ENCODE data around the gene EDDM3A.
"Not testable (repeated sequence)": the region's sequence is repeated elsewhere in the genome, so short reads cannot be mapped to it uniquely, and the experiment has no call there.

Gene EDDM3A

DNA sequence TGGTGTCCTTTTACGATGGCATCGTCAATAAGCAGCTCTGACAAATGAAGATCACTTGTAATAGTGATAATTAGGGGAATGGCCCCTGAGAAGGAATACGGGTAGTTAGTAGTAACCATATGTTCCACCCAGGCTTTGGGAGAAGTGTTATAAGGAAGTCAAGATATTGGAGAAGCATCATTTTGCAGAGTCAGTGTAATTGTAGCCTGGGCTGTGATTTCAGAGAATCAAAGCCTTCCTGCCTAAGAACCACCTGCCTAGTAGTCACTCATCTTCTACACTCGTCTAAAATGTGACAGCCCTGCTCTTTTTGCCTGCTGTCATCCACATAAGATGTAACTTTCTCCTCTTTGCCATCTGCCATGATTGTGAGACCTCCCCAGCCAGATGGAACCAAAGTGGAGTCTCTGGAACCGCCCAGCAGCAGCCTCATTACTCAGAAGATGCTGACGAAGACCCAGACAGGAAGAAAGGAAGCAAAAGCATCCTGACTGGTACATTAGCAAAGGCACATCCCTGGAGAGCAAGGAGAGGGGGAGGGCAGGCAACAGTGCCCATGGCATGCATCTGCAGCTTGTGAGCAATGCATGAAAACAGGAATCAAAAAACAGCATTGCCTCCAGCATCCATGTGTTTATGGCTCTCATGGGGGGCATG lies 12.6 kb upstream of the EDDM3A start:
- in situ Hi-C loops (cut with HindIII; ENCODE audit: low sequenced_read_pairs) = no loop called here

DNA sequence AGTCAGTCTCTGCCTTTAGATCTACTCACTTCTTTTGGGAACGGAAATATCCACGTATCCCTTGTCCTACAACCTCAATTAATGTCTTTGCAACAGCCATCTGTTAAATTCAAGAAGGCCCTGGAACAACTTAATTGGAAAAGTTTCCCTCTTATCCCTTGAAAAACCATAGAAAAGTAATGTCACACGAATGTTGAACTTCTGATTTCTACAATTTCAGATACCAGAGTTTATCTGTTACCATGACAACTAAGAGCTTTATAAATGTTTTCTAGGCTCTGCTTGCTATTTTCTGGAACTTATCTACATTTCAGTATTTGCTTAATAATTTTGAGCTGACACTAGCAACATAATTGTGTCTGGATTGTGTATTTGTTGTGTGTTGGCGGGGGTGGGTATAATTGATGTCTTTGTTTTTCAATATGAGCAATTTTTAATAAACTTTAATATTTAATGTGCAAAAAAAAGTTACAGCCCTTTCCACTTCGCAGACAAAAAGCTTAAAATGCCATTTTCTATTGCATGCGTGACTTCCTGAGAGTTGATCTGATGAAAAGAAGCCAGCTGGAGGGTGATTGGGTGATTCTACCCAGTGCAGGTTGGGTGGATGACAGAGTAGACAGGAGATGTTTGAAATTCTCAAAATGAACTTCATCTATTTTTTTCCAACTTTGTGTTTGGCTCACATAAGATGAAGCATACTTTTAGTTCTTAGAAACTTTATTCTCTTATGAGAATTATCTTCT lies 11.8 kb upstream of the EDDM3A start:
- in situ Hi-C loops (cut with HindIII; ENCODE audit: low sequenced_read_pairs) = no loop called here

- in situ Hi-C loops (cut with HindIII; ENCODE audit: low sequenced_read_pairs) = no loop called here
Measured at GRCh38 chr14:20734430-20734806, 11.3 kb upstream of the EDDM3A start.

DNA sequence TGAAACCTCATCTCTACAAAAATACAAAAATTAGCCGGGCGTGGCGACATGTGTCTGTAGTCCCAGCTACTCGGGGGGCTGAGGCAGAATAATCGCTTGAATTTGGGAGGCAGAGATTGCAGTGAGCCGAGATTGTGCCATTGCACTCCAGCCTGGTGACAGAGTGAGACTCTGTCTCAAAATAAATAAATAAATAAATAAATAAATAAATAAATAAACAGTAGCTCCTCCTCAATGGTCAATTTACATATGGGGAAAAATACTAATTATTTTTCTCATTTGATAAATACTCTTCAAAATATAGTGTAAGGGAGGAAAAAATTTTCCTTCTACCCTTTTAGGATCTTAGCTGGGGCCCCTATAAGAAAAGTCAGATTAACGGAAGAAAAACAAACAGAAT lies 7.4 kb upstream of the EDDM3A start:
- in situ Hi-C loops (cut with HindIII; ENCODE audit: low sequenced_read_pairs) = not testable (repeated sequence)

DNA sequence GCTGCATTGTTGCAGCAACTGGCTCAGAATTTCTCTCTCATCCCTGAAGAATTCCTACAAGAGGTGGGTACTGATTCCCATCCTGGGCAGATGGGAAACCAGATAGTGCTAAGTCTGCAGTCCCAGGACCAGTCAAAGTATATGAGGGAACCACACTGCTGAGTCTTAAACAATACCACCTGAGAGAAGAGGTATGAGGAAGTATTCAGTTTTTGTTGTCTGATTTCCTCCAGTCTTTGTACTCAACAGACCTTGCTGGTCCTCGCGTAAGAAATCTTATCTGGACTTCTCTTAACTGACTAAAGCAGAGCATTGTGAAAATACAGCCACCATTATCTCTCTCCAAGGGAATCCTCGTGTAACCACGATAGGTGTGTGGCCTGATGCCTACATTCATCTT lies 3.6 kb upstream of the EDDM3A start:
- in situ Hi-C loops (cut with HindIII; ENCODE audit: low sequenced_read_pairs) = no loop called here

- in situ Hi-C loops (cut with HindIII; ENCODE audit: low sequenced_read_pairs) = no loop called here
Measured at GRCh38 chr14:20743556-20743955, 2.1 kb upstream of the EDDM3A start.

DNA sequence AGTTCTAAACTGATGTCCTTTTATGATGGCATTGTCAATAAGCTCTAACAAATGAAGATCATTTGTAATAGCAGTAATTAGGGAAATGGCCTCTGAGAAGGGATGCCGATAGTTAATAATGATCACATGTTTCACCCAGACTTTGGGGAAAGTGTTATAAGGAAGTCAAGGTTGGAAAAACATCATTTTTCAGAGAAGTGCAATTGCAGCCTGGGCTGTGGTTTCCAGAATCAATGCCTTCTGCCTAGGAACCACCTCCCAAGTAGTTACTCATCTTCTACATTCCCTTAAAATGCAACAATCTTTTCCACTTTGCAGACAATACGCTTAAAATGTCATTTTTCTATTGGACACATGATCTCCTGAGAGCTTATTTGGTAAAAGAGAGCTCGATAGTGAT lies 879 bp downstream of the EDDM3A start:
- in situ Hi-C loops (cut with HindIII; ENCODE audit: low sequenced_read_pairs) = no loop called here

DNA sequence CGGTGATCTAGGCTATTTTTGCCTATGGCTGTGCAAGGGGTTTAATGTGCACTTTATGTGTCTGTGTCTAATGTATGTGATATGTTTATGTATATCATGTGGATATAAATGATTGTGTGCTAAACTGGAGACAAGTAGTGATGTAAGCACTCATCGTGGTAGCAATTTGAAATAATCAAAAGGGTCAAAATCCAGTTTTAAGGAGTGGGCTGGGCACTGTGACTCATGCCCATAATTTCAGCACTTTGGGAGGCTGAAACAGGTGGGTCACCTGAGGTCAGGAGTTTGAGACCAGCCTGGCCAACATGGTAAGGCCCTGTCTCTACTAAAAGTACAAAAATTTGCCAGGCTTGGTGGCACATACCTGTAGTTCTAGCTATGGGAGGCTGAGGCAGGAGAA lies 2.8 kb downstream of the EDDM3A start:
- in situ Hi-C loops (cut with HindIII; ENCODE audit: low sequenced_read_pairs) = no loop called here

DNA sequence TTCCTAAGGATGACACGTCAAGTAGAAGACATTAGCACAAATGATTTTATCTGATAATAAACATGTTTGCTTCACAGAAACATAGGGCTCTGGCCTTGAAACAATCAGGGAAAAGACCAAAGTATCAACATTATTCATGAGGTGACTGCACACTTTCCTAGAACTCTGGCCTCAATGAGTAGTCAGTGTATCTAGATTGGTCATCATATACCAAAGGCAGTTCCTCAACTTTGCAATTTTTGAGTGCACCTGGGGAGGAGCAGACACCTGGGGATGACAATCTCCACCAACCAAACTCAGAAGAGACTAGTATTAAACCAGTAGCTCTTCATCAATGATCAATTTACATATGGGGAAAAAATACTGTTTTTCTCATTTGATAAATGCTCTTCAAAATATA lies 4.5 kb downstream of the EDDM3A start:
- in situ Hi-C loops (cut with HindIII; ENCODE audit: low sequenced_read_pairs) = no loop called here

GRCh38 chr14:20751963-20752562 lies 6.4 kb downstream of the EDDM3A start:
- in situ Hi-C loops (cut with HindIII; ENCODE audit: low sequenced_read_pairs) = no loop called here

DNA sequence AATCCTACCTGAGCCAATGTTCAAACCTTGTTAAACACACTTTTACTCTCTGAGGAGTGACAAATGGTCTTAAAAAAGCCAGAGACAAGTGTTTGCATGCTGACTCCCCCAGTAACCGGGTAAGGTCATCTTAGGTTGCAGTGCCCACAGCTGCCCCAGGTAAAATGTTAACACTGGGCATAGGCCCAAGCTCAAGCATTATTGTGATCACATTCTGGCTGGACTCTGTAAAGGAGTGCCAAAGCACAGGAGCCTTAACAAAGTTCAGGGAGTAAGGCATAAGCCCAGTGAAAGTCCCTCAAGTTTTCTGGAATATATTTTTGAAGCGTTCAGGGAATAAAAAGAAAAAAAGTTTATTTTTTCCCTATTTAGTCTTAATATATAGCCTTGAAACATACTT lies 8.6 kb downstream of the EDDM3A start:
- in situ Hi-C loops (cut with HindIII; ENCODE audit: low sequenced_read_pairs) = no loop called here

DNA sequence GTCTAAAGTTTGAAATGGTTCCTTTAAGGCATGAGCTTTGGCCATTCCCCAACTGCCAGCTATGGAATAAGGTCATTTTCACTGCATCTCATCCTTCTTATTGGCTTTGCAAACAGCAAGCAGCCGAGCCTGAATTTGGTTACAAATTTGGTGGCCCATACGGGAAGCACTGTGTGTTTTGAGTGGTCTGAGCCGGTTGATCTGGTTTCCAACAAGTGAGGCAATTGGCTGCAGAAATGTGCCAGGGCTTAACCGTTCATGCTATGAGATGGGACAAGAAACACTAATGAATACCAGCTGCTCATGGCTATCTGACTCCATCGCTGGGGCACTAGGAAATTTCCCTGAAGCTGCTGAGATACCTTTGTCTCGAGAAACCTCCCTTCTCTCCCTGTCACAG lies 9.3 kb downstream of the EDDM3A start:
- in situ Hi-C loops (cut with HindIII; ENCODE audit: low sequenced_read_pairs) = no loop called here

DNA sequence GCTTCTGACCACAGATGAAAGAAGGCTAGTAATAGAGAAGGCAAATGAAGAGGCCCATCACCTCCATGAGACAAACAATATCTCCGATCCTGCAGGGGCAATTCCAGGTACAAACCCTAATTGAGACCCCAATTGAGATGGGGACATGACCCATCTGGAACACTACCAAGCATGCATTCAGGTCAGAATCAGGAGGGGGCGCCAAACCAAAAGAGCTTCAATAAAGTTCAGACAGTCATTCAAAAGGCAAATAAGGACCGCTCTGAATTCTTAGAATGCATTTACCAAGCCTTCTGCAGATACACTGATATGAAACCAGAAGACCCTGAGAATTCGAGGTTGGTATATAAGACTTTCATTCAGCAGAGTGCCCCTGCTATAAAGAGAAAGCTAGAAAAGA lies 12.3 kb downstream of the EDDM3A start:
- in situ Hi-C loops (cut with HindIII; ENCODE audit: low sequenced_read_pairs) = no loop called here

- in situ Hi-C loops (cut with HindIII; ENCODE audit: low sequenced_read_pairs) = not testable (repeated sequence)
Measured at GRCh38 chr14:20759465-20759864, 13.8 kb downstream of the EDDM3A start.

DNA sequence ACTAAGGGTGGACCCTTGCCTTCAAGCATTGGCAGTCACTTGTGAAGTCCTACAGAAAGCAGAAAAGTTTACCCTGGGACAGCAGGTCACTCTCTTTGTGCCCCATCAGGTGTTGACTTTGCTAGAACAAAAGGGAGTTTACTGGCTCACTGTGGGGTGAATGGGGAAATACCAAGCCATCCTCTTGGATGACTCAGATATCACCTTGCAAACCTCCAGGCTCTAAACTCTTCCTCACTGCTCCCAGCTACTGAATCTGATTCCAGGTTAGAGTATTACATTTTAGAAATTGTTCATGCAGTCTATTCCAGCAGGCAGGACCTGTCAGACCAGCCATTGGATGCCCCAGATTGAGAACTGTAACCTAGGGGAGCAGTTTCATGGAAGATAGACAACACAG lies 15.3 kb downstream of the EDDM3A start:
- in situ Hi-C loops (cut with HindIII; ENCODE audit: low sequenced_read_pairs) = loop anchor here (5.0 kb wide), 1 partner anchor 61 kb away; no protein-coding TSS in a partner anchor

DNA sequence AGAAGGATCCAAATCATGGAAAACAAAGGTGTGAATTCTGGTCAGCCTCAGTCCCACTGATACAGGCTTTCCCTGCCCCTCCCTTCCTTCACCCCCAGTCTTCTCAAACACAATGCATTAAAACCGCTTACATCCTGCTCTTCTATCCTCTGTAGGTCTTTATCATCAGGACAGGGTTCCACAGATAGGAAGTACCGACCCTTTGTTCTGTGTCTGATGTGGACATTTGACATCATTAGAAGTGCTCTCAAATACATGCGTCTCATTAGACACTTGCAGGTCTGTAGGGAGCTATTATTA lies 22.9 kb downstream of the EDDM3A start:
- in situ Hi-C loops (cut with HindIII; ENCODE audit: low sequenced_read_pairs) = no loop called here

DNA sequence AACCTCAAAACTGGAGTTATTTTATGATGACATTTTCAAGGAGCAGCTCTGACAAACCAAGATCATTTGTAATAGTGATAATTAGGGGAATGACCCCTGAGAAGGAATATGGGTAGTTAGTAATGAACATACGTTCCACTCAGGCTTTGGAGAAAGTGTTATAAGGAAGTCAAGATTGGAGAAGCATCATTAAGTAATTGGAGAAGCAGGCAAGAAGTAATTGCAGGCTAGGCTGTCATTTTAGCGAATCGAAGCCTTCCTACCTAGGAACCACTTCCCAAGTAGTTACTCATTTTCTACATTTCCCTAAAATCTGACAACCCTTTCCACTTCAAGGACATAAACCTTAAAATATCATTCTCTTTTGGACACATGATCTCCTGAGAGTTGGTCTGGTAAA lies 23.7 kb downstream of the EDDM3A start:
- in situ Hi-C loops (cut with HindIII; ENCODE audit: low sequenced_read_pairs) = no loop called here

- in situ Hi-C loops (cut with HindIII; ENCODE audit: low sequenced_read_pairs) = no loop called here
Measured at GRCh38 chr14:20772650-20773049, 27.0 kb downstream of the EDDM3A start.

DNA sequence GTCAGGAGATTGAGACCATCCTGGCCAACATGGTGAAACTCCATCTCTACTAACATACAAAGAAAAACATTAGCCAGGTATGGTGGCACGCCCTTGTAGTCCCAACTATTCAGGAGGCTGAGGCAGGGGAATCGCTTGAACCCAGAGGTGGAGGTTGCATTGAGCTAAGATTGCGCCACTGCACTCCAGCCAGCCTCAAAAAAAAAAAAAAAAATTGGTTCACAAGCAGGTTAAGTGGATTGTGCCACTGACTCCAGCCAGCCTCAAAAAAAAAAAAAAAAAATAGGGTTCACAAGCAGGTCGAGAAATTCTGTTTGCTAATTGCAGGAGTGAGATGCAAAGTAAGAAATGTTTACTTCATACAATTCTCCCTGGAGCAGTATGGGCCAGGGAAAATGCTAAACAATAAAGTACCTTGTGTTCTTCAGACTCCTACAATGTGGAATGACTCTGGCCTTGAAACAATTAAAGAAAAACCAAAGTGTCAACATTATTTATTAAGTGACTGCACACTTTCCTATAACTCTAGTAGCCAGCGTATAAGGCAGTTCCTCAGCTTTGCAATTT lies 28.7 kb downstream of the EDDM3A start:
- in situ Hi-C loops (cut with HindIII; ENCODE audit: low sequenced_read_pairs) = no loop called here

- in situ Hi-C loops (cut with HindIII; ENCODE audit: low sequenced_read_pairs) = no loop called here
Measured at GRCh38 chr14:20775043-20775442, 29.4 kb downstream of the EDDM3A start.

DNA sequence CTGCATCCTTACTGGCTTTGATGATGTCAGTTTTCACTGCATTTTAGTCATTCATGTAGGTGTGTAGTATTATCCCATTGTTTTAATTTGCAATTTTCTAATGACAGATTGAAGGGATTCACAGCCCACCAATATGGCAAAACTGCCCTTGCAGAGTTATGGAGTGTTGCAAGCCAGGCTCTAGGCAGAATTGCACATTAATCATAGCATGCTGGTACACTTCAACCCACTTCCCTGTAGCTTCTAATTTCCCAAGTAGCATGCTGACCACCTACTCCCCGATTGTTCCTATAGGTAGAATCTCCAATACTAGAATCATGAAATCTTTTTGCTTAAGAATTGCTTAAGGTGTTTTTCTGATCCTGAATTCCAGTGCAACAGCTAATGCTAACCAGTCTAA lies 30.2 kb downstream of the EDDM3A start:
- in situ Hi-C loops (cut with HindIII; ENCODE audit: low sequenced_read_pairs) = no loop called here

DNA sequence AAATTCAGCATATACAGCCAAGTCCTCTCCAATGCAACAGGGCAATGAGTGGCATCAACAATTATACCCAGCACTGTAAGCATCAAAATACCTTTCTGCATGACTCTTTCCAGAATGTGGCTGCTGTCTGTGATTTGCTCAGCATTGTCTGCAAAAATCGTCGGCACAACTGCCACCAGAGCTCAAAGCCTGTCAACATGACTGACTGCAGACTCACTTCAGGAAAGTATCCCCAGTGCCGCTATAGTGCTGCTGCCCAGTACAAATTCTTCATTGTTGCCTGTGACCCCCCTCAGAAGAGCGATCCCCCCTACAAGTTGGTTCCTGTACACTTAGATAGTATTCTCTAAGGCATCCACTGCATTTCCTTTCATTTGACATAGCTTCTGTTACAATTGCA lies 36.1 kb downstream of the EDDM3A start:
- in situ Hi-C loops (cut with HindIII; ENCODE audit: low sequenced_read_pairs) = no loop called here
